GM19351 (cell line): ENCODE data around the gene DLGAP1.

ENCODE experiments used
- ATAC-seq: cut with Tn5 transposase; IDR thresholded peaks from one replicate; pipeline ENCODE4 v1.9.1; 2021; ENCODE audit warnings: mild to moderate bottlenecking, moderate library complexity; ENCODE audit not compliant: unreplicated experiment

The DLGAP1 gene

GRCh38 chr18:3794537-3795348, 660.4 kb downstream of the DLGAP1 start:
- ATAC-seq, result no peak

GRCh38 chr18:3793545-3793944, 661.6 kb downstream of the DLGAP1 start:
- no peak for ATAC-seq

GRCh38 chr18:3793111-3793510, 662.0 kb downstream of the DLGAP1 start:
- ATAC-seq, result no peak

GRCh38 chr18:3792711-3793110, 662.4 kb downstream of the DLGAP1 start:
- no peak for ATAC-seq

- ATAC-seq, result no peak
Observed at GRCh38 chr18:3791238-3791637, 663.9 kb downstream of the DLGAP1 start.

GRCh38 chr18:3790703-3791102, 664.4 kb downstream of the DLGAP1 start:
- no peak for ATAC-seq

GRCh38 chr18:3789525-3789924, 665.6 kb downstream of the DLGAP1 start:
- no peak for ATAC-seq

GRCh38 chr18:3784949-3785348, 670.2 kb downstream of the DLGAP1 start:
- ATAC-seq, result no peak

GRCh38 chr18:3782901-3783300, 672.2 kb downstream of the DLGAP1 start:
- no peak for ATAC-seq

- no peak for ATAC-seq
Observed at GRCh38 chr18:3777719-3778118, 677.4 kb downstream of the DLGAP1 start.

GRCh38 chr18:3777122-3777521, 678.0 kb downstream of the DLGAP1 start:
- no peak for ATAC-seq

- ATAC-seq, result no peak
Observed at GRCh38 chr18:3775996-3776395, 679.1 kb downstream of the DLGAP1 start.

- ATAC-seq, result no peak
Observed at GRCh38 chr18:3773303-3773702, 681.8 kb downstream of the DLGAP1 start.

GRCh38 chr18:3771121-3771971, 683.8 kb downstream of the DLGAP1 start:
- ATAC-seq, result peak; percentile 97

- ATAC-seq, result no peak
Observed at GRCh38 chr18:3761266-3761665, 693.8 kb downstream of the DLGAP1 start.

- no peak for ATAC-seq
Observed at GRCh38 chr18:3760741-3761140, 694.4 kb downstream of the DLGAP1 start.

- no peak for ATAC-seq
Observed at GRCh38 chr18:3759099-3759498, 696.0 kb downstream of the DLGAP1 start.

GRCh38 chr18:3758531-3758930, 696.6 kb downstream of the DLGAP1 start:
- no peak for ATAC-seq

- ATAC-seq, result no peak
Observed at GRCh38 chr18:3757361-3757760, 697.7 kb downstream of the DLGAP1 start.

GRCh38 chr18:3753106-3753505, 702.0 kb downstream of the DLGAP1 start:
- ATAC-seq, result no peak

- no peak for ATAC-seq
Observed at GRCh38 chr18:3748086-3748485, 707.0 kb downstream of the DLGAP1 start.
